Right kidney (tissue), 1 donor: ENCODE results near the gene PRRT3.
"Not testable (repeated sequence)": the region's sequence is repeated elsewhere in the genome, so short reads cannot be mapped to it uniquely, and the experiment has no call there.

Experiments
- DNase-seq: peaks from one replicate; pipeline ENCODE4 v3.0.0-alpha.2; 2016

PRRT3 gene

DNA sequence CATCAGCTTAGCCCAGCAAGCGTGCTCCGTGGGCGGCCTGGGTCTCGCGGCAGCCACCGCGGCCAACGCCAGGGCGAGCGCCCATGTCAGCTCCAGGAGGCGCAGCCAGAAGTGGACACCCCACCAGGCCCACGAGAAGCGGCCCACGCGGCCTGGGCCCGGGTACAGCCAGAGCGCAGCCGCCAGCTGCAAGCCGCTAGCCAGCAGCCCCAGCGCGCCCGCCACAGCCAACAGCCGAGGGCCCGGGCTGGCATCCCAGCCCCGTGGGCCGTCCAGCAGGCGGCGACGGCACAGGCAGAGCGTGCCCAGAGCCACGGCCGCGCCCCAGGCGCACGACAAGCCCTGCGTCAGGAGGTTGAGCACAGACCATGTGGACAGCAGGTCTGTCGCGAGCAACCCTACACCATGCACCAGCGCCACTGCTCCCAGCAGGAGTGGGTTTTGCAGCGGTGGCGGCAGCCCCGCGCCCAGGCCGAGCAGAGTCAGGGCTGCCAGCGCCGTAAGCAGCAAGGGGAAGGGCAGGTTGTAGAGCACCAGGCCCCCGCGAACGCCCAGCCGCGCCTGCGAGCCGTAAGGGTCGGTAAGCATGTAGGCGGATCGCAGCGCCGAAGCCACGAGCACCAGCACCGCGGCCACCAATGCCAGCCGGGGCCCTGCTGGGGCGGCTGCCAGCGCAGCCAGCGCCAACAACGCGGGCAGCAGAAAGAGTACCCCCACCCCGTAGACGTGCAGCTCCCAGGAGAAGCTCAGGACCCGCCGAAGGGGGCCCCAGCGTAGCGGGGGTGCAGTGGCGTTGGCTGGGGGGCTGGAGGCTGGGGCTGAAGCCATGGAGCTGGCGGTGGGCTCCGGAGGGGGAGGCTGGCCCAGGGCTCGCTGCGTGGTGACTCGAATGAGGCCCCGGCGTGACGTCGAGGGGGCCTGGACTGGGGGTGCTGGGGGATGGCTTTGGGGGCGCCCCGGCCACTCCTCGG, 4.9 kb downstream of the PRRT3 start:
- DNase-seq, result peak; percentile 85

DNA sequence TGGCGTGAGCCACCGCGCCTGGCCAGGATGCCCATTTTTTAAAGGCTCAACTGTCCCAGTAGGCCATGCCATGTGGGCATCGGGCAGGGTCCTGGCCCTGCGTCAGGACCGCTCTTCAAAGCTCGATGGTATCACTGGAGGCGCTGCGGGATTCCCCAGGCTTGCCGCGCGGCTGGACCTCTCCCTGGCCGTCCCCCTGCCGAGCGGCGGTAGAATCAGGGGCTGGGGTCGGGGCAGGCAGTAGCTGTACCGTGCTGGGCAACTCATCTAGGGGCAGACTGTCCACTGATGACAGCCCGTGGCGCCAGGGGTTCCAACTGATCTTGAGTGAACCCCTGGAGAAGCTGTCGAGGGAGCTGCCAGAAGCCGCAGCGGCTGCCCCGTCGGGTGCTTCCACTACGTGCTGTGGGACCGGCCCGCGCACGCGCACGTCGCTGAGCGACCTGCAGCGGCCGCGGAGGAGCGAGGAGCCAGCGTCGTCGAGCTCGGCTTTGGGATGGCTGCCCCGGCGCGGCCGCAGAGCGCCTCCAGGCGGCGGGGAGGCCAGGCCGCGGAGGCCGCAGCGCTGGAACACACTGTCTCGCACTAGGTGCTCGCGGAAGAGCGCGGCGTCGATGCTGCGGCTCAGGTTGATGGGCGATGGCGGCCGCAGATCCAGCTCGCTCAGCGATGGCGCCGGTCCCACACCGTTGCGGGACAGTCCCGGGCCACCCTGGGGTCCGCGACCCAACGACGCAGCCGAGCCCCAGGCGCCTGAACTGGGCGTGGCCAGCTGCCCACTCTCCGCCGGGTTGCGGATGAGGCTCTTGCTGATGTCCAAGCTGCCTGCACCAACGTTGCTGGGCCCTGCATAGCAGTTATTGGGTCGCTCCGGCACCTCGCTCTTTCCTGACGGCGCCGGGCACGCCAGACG, 5.8 kb downstream of the PRRT3 start:
- peak; percentile 90 for DNase-seq

DNA sequence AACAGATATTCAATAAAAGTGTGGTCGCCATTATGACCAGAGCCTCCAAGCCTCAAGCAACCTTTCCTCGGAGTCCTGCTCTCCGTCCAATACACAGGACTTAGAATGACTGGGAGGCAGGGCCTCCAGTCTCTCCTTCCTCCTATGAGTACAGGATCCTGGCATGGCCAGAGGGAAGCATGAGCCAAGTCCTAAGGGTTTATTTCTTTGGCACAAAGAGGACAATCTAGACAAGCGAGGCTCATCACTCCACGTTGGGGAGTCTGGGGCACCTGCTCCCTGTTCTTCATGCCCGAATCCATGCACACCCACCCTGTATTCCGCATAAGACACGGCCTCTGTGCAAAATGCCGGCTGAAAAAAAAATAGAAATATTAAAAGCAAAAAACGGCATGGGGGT, 6.8 kb downstream of the PRRT3 start:
- no peak for DNase-seq

DNA sequence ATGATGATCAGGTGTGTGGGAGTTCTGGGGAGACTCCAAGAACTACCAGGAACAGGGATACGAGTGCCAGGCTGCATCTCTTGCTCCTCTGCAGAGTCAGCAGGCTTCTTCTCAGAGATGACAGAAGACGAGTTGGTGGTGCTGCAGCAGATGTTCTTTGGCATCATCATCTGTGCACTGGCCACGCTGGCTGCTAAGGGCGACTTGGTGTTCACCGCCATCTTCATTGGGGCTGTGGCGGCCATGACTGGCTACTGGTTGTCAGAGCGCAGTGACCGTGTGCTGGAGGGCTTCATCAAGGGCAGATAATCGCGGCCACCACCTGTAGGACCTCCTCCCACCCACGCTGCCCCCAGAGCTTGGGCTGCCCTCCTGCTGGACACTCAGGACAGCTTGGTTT, 7.9 kb downstream of the PRRT3 start:
- no peak for DNase-seq

DNA sequence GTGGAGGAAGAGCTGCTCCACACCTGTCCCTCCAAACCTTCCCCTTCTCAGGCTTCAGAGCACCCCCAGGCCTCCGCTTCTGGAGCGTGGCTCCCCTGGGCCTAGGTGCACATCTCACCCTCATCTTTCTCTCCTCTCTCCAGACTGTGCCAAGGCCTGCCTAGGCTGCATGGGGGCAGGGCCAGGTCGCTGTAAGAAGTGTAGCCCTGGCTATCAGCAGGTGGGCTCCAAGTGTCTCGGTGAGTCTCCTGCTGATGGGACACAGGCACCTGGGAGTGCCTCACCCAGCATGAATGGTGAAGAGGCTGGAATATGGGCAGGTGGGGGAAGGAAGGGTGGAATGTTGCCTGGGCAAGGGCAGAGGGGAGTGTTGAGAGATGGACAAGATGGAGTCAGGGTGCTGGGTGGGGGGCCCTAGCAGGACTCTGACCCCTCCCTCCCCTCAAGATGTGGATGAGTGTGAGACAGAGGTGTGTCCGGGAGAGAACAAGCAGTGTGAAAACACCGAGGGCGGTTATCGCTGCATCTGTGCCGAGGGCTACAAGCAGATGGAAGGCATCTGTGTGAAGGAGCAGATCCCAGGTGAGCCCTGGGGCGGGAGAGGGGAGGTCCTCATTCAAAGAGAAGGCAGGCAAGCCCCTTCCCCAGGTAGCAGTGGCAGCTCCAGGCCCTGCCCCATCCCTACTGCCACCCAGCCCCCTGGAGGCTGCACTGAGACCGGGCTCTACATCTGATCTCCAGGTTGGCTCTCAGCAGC, 9.1 kb downstream of the PRRT3 start:
- no peak for DNase-seq

DNA sequence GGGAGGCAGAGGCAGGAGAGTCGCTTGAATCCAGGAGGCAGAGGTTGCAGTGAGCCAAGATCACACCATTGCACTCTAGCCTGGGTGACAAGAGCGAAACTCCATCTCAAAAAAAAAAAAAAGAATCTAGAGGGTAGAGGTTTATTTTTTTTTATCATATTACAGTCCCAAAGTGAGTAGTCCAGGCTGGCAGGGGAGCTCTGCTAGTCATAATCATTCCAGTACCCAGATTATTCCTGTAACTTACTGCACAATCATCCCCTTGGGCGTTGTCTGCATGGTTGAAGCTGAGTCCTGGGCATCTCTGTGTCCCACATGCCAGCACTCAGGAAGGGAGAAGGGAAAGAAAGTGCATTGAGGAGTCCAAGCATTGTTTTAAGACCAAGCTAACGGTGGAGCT, 10.0 kb downstream of the PRRT3 start:
- DNase-seq, result no peak

DNA sequence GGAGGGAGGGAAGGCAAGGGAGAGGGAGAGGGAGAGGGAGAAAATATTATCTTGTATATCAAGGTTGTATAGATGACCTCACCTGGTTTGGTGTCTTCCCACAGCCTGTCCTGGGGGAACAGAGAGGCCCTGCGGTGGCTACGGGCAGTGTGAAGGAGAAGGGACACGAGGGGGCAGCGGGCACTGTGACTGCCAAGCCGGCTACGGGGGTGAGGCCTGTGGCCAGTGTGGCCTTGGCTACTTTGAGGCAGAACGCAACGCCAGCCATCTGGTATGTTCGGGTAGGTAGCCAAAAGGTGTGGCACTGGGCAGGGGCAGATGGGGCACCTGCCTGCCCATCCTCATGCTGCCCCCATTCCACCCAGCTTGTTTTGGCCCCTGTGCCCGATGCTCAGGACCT, 11.5 kb downstream of the PRRT3 start:
- no peak for DNase-seq

DNA sequence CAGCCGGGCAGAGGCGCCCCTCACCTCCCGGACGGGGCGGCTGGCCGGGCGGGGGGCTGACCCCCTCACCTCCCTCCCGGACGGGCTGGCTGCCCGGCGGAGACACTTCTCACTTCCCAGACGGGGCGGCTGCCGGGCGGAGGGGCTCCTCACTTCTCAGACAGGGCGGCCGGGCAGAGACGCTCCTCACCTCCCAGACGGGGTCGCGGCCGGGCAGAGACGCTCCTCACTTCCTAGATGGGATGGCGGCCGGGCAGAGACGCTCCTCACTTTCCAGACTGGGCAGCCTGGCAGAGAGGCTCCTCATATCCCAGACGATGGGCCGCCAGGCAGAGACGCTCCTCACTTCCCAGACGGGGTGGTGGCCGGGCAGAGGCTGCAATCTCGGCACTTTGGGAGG, 12.3 kb downstream of the PRRT3 start:
- not testable (repeated sequence) for DNase-seq

DNA sequence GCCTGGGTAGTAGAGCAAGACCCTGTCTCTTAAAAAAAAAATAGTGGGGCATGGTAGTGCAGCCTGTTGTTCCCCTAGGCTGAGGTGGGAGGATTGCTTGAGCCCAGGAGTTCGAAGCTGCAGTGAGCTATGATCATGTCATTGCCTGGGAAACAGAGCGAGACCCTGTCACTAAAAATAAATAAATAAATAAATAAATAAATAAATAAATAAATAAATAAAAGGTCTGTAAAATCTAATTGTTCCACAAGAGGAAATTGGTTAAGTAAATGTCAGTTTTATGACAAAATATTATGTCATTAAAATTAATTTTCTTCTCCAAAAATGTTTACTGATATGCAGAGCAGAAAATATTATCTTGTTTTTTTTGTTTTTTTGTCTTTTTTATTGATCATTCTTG, 13.2 kb downstream of the PRRT3 start:
- no peak for DNase-seq

DNA sequence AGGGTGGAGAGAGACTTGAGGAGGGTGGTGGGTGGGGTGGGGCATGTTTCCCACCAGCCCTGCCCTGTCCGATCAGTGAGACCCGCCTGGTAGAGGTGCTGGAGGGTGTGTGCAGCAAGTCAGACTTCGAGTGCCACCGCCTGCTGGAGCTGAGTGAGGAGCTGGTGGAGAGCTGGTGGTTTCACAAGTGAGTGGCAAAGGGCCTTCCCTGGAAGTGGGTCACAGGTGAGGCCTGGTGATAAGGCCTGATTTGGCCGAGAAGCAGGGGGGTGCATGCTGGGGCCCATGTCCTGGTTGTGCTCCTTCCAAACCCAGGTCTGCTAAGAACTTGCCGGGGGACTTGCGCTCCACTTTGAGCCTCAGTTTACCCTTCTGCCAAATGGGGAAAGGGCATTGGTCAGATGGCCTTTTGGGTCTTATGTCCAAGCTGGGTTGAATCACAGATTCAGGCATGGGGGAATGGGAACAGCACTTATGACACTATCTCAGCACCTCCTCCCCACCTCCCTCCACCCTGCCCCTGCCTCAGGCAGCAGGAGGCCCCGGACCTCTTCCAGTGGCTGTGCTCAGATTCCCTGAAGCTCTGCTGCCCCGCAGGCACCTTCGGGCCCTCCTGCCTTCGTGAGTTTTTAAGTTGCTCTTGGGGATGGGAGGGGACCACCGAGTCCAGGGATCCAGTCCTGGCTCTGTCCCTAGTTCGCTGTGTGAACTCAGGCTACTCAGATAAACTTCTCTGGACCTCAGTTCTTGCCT, 14.5 kb downstream of the PRRT3 start:
- DNase-seq, result no peak

DNA sequence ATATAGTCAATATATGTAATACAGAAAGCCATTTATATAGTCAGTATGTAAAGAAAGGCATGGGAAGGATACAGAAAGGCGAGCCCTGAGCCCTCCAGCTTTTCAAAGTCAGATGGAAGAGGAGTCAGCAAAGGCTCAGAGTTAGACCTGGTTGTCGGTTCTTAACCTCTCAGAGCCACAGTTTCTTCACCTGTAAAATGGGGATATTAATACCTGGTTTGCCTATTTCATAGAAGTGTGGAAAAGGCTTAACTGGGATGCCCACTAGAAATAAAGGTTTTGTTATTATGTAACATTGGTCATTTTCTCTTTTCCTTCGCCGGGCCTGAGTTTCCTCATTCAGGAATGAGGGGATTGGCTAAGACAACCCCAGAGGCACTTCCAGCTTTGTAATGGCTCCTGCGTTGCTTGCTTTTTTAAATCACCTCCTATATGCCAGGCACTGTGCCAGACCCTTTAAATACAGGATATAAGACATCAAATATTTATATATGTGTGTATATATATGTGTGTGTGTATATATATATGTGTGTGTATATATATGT, 16.2 kb downstream of the PRRT3 start:
- no peak for DNase-seq

DNA sequence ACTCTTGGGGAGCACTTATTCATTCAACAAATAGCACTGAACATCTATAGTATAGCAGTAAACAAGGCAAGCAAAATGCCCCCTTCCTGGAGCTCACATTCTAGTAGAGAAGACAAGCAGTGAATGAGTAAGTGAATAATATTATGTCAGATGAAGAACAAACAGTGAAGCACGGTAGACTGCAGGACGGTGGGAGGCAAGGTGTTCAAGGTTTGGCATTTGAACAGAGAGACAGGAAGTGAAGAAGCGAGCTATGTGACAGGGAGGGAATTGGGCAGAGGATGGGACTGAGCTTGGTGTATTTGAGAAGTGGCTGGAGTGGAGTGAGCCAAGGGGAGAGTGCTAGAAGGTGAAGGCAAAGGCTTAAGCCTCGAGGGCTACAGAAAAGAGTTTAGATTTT, 17.2 kb downstream of the PRRT3 start:
- DNase-seq, result no peak

DNA sequence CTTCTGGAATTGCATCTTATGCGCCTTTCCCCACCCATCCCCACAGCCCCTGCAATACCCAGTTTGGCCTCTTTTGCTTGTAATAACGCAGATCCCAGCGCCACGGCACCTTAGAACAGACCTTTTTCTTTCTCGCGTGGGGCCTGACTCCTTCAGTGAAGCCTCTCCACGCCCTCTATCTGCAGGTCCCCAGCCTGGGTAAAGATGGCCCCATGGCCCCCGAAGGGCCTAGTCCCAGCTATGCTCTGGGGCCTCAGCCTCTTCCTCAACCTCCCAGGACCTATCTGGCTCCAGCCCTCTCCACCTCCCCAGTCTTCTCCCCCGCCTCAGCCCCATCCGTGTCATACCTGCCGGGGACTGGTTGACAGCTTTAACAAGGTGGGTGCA, 18.0 kb downstream of the PRRT3 start:
- no peak for DNase-seq

DNA sequence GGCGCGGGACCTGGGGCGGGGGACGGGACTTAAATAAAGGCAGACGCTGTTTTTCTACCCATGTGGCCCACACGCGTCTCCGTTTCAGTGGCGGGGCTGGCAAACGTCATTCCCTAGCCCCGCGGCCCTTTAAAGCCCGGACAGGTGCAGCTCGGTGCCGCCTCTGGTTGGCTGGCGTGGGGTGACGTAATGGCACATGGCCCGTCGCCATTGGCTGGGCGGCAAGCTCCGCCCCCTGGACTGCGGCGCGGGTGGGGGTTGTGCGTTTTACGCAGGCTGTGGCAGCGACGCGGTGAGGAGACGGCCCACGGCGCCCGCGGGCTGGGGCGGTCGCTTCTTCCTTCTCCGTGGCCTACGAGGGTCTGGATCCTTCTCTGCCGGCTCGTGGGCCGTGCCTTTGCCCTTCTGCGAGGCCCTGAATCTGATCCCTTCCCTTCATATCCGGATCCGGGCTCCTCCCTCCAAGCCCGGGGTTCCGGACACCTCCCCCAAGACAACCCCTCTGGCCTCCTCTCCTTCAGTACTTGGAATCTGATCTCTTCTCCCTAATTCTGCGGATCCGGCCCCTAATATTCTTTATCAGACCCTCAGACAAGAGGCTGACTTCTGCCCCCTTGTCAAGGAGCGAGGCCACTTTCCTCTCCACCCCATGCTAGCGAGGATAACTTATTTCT, 18.5 kb downstream of the PRRT3 start, which contains the start of gene CRELD1:
Gene CRELD1 (plus strand): TSS at position 274 of the 674 bp plus-strand sequence. CDS start 605 bp downstream, outside the sequence.
- DNase-seq, result peak; percentile 98

DNA sequence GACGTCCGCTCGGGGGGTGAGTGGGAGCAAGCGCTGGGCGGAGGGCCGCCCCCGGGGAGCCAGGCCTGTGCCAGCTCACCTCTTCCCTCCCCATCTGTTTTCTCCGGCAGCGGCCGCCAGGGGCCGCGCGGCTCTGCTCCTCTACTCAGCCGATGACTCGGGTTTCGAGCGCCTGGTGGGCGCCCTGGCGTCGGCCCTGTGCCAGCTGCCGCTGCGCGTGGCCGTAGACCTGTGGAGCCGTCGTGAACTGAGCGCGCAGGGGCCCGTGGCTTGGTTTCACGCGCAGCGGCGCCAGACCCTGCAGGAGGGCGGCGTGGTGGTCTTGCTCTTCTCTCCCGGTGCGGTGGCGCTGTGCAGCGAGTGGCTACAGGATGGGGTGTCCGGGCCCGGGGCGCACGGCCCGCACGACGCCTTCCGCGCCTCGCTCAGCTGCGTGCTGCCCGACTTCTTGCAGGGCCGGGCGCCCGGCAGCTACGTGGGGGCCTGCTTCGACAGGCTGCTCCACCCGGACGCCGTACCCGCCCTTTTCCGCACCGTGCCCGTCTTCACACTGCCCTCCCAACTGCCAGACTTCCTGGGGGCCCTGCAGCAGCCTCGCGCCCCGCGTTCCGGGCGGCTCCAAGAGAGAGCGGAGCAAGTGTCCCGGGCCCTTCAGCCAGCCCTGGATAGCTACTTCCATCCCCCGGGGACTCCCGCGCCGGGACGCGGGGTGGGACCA, 19.2 kb downstream of the PRRT3 start:
- DNase-seq, result peak; percentile 89

DNA sequence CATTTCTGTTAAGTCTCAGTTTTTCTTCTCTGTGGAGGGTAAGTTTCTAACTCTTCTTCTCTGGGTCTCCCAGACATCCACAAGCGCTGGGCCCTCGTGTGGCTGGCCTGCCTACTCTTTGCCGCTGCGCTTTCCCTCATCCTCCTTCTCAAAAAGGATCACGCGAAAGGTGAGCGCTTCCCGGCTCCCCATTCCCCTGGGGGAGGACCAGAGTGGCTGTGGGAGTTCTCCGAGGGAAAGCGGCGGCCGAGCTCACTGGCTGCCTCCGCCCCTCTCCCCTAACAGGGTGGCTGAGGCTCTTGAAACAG, 19.7 kb downstream of the PRRT3 start:
- no peak for DNase-seq

DNA sequence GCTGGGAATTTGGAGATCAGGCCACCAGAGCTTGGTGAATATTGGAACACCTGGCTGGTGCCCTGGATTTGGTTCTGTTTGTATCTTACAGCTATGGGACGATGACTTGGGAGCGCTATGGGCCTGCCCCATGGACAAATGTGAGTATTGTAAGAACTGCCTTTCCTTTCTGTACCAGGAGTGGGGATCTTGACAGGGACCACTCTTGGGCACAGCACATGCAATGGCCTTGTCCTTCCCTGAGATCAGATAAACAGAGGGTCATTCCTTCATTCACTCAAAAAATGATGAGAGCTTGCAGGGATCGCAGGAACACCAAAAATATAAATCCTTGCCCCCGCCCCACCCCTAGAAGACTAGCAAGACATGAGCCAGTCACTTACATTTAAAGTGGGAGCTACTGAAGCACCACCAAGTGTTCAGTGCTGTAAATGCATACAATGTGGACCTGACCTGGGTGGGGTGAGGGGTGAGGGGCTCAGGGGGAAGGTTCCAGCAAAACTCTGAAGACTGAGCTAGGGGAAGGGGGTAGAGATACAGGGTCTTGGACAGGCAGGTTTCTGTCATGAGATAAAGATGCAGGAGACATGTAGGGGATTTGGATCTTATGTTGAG, 21.3 kb downstream of the PRRT3 start:
- no peak for DNase-seq

DNA sequence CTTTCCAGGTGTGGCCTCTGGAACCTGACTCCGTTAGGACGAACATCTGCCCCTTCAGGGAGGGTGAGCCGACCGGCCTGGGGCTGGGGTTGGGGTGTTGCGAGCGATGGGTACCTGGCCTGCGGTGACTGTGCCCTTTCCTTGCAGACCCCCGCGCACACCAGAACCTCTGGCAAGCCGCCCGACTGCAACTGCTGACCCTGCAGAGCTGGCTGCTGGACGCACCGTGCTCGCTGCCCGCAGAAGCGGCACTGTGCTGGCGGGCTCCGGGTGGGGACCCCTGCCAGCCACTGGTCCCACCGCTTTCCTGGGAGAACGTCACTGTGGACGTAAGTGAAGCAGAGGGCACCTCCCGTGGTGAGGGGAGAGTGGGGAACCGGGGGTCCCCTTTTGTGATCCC, 24.1 kb downstream of the PRRT3 start:
- DNase-seq, result no peak

DNA sequence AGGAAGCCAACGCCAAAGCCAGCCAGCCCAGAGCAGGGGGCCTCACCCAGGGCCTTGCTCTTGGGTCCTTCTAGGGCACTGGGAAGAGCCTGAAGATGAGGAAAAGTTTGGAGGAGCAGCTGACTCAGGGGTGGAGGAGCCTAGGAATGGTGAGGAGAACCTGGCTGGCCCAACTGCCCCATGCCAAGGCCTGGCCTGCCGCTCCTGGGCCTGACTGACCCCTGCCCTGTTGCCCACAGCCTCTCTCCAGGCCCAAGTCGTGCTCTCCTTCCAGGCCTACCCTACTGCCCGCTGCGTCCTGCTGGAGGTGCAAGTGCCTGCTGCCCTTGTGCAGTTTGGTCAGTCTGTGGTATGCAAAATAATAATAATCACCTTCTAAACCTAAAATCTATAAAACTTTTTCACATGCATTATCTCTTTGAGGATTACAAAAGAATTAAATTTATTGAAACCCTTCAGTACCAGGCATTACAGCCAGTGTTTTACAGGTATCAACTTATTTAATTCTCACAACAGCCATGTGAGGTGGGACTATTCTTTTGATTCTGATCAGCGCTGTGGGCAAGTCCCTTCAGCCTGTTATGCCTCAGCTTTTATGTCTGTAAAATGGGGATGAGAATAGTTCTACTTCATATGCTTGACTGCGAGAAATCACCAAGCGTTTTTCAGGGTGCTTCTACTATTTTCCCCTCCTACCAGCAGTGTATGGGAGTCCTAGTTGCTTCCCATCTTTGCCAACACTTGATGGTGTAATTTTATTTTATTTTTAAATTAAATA, 33.8 kb downstream of the PRRT3 start:
- DNase-seq, result no peak
